GM19463 (cell line): ENCODE measurements around the gene EEPD1.

Experiments used
- ATAC-seq: cut with Tn5 transposase; IDR thresholded peaks from one replicate; pipeline ENCODE4 v1.9.1; 2021; ENCODE audit warnings: mild to moderate bottlenecking, moderate library complexity; ENCODE audit not compliant: unreplicated experiment

Gene EEPD1

DNA sequence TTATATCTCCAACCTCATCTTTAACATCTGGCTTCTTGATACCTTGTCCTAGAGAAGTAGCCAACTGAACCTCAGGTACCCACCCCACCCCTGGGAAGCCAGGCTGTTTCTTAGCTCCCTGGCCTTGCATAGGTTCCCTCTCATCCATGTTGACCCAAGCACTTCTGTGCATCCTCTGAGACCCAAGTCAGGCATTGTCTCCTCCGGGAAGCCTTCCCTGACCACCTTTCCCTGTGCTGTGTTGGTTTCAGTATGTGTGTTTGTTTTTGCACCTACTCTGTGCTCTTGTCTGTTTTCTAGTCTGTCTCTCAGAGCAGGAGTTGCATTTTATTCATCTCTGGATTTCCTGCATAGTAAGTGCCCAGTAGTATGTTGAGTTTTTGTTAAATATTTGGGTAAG is 143.2 kb downstream of the EEPD1 start:
- no peak for ATAC-seq

GRCh38 chr7:36297364-36298009 is 144.4 kb downstream of the EEPD1 start:
- no peak for ATAC-seq

- ATAC-seq: no peak
Measured at GRCh38 chr7:36298106-36298505, 145.1 kb downstream of the EEPD1 start.

DNA sequence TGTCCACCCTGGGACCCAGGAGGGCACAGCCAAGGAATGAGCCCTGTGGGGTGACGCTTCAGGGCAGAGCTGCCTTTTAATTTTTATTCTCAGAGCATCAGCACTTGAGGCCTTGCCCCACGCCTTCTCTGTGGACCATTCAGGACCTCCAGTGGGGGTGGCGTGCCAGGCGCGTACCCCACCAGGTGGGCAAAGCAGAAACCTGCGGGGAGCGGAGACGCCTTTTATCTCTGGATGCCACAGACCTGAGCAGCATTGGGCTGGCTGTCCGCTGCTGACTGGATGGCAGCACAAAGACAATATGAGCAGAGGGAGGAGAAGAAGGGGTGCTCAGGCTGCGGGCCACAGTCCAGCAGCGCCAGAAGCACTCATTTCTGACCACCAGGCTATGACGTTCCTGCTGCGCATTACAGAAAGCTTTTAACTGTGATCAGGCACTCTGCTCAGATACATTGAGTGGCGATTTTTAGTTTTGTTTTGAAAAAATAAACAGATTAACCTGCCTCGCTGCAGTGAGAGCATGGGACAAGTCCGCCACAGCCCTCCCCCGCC is 146.2 kb downstream of the EEPD1 start:
- ATAC-seq: no peak

GRCh38 chr7:36299823-36300341 is 146.8 kb downstream of the EEPD1 start:
- no peak for ATAC-seq

DNA sequence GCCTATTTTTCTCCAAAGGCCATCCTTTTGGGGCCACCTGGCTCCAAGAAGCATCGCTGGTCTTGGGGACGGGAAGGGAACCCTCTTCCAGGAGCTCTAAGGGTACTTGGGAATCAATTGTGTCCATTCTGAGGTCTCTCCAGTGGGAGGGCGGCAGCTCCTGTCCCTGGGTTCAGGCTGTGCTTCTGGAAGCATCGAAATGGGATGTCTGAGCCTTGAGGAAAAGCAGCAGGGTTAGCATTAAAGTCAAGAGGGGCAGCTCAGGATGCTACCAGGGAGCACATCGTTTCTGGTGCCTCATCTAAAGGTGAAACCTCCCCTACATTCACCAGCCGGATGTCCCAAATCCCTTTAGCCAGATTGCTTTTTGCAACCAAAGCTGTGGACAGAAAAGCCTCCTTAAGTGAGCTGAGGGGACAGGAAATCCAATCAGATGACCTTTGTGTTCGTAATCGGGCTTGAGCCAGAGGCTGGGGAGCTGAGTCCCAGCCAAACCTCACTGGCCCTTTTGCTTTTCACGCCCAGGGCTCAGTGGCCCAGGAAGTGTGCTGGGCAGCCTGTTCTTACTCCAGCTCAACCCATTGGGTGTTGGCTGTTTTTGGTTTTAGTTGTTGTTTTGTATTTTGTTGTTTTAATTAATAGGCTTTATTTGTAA is 147.8 kb downstream of the EEPD1 start:
- ATAC-seq: no peak

- no peak for ATAC-seq
Measured at GRCh38 chr7:36301914-36302771, 149.1 kb downstream of the EEPD1 start.

- no peak for ATAC-seq
Measured at GRCh38 chr7:36303202-36304098, 150.4 kb downstream of the EEPD1 start.

DNA sequence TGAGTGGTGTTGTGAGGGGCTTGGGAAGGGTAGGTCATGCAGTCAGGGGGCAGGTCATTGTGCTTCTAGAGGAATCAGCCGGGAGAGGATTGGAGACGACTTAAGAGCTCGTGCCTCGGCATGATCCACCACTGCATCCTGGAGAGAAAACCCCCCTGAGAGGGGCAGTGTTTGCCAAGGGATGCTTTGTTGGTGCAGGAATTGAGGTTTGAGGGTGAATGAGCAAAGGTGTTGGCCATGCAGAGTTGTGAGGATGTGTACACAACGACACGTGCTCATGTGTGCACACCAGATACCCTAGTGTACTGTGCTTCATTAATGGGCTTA is 151.0 kb downstream of the EEPD1 start:
- ATAC-seq: no peak

DNA sequence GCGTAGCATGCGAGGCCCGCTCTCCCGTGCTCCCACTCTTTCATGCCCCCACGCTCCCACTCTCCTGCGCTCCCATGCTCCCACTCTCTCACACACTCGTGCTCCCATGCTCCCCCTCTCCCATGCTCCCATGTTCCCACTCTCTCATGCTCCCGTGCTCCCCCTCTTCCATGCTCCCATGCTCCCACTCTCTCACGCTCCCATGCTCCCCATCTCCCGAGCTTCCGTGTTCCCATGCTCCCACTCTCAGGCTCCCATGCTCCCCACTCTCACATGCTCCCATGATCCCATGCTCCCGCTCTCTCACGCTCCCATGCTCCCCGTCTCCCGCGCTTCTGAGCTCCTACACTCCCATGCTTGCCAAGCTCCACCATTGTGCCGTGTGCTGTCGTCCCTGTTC is 152.2 kb downstream of the EEPD1 start:
- ATAC-seq: no peak

- ATAC-seq: no peak
Measured at GRCh38 chr7:36305648-36306047, 152.6 kb downstream of the EEPD1 start.

GRCh38 chr7:36306222-36306621 is 153.2 kb downstream of the EEPD1 start:
- ATAC-seq: no peak

- no peak for ATAC-seq
Measured at GRCh38 chr7:36306722-36307121, 153.7 kb downstream of the EEPD1 start.

DNA sequence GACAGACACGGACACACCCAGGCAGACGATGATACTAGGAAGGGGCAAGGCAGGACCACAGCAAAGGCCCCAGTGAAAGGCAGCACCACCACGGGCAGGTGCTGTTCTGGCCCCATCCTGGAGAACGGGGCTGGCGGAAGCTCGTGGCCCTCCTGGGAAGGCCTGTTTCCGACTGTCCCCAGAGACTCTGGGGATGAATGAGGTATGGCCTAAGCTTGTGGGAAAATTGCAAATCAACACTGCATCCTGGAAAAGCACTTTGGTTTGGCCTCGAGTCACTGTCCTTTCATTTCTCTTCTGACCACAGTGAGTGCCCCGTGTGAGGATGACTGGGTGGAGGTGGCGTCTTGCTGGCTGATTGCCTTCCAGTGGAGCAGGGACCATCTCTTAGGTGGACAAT is 155.0 kb downstream of the EEPD1 start:
- ATAC-seq: no peak

DNA sequence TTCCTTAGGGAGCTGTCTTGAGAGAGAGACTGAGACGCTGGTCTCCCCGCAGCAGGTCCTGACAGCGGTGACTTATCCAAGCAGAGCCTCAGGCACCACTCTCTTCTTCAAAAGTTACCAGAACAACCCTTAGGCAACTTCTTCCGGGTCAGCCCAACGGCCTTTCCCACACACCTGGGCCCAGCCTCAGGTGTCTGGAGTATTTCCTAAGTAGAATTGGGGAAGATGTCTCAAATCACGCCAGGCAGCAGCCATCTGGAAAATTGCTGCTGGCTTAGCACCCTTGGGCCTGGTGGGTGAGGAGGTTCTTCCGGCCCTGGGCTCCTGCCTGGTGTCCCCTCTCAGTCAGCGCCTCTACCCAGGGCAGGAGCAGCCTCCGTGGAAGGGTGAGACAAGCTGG is 156.2 kb downstream of the EEPD1 start:
- no peak for ATAC-seq

DNA sequence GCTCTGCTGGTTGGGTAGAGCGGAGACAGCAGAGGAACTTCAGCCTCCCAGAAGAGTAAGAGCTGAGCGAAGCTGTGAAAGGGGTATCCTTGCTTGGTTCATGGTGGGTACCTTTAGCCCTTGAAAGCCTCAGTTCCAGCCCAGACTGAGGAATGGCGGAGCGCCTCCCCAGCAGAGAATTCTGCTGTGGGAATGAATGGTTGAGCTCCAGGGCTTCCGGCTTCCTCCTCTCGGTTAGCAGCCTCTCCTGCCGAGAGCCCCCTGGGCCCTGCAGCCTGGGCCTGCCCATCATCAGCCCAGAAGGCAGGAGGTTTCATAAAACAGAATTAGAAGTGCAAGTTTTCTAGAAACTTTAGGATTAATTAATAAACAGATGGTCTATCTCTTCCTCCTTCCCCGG is 156.7 kb downstream of the EEPD1 start:
- no peak for ATAC-seq

DNA sequence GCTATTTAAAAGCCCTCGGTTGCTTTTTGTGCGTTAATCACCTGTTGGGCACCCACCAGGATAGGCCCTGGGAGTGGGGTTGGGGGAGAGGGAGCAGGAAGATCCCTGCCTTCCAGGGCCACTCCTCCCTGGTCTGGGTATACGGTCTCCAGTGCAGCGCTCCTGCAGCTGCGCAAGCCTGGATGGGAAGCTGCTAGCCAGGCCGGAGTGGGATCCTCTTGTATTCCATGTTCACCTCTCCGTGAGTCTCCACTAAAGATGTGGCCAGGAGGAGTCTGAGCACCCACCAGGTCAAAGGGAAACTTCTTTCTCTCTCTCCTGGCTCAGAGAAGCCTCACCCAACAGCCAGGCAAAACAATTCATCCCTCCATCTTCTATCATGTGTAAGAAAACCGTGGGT is 157.8 kb downstream of the EEPD1 start:
- no peak for ATAC-seq

GRCh38 chr7:36311539-36311938 is 158.5 kb downstream of the EEPD1 start:
- ATAC-seq: no peak

- no peak for ATAC-seq
Measured at GRCh38 chr7:36312064-36312914, 159.2 kb downstream of the EEPD1 start.

DNA sequence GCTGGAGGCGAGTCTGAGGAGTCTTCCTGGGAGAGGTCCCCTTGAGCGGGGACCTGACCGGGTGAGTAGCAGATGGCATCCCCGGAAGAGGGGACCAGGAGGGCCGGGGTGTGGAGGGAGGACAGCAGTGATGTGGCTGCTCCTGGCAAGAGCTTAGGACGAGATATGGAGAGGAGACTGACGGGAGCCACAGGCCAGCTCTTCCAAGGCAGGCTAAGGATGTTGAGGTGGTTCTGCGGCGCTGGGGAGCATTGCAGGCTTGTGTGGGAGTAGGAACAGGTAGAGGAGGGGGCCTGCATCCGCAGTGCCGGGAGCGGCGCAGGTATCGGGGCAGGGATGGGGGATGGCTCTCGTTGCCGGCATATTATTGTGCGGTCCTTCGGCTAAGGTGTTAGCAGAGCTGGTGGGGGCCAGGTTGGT is 159.9 kb downstream of the EEPD1 start:
- ATAC-seq: no peak
